ENCODE results near the gene PLEKHA6.
A peak's percentile ranks its signal among the peaks of the same experiment; 100 is the strongest.

The PLEKHA6 gene

DNA sequence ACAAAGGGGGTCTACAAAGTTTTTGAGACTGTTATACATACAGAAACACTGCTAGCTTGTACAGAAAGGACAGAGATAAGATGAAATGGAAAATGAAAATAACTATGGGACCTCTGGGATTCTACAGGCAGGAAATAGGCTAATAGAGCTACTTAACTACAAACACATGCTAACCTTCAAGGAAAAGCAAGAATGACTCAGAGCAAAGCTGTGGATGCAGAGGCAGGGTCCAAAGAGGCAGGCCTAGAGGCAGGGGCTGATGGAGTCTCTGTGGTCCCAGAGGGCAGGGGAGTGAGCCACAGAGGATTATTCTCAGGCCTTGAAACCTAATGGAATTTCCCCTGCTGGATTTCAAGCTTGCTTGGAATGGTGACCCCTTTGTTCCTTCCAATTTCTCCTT, 127.2 kb downstream of the PLEKHA6 start:
- no peak for DNase-seq (ENCODE audit: low spot score)

GRCh38 chr1:204230211-204230610, 129.5 kb downstream of the PLEKHA6 start:
- no peak for DNase-seq (ENCODE audit: low spot score)

DNA sequence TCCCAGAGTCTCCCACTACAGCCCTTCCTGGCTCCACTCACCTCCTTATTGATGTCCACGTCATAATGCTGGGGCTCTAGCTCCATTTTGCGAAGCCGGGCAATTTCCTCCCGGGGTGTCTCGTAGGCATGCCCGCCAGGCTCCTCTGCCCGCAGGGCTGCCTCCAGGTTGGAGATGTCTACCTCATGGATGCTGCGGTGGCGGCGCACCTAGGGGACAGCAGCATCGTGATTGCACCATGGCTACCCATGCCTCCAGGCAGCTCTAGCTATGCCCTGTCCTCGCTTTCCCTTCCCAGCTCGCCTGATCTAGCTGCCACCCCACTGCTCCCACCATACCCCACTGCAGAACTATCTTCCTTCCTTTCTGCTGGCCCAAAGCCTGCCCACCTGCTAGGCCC, 130.8 kb downstream of the PLEKHA6 start:
- DNase-seq (ENCODE audit: low spot score), result no peak

DNA sequence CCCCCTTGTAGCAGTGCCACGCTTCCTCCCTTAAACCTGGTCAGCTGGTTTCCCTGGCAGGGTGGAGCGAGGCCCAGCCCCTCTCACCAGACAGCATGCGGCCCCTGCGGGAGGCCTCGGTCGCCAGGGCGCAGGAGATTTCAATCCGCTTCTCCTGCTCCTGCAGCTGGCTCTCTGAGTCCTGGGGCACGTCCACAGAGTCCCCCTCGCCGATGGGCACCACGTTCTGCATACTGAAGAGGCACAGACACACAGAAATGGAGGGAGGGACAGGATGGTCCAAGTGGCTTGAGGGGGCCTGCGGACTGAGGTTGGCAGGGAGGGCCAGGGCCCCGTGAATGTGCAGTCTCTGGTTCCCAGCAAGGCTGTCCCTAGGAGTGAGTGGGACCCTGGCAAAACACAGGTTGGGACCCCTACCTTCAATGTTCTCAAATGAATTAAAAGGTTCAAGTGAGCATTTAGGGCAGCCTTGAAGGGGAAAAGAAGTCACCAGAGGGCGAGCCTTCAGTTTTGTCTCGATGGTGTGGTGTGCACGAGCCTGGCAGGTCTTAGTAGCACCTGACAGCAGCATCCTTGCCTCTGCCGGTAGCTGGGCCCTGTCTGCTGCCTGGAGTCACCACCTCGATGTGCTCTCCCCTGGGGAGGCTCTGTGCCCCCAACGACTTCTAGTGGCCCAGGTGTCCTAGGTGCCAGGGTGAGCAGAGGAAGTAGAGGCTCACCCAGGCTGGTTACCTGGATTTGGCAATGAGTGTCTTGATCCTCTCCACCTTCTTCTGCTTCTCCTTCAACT, 131.5 kb downstream of the PLEKHA6 start:
- no peak for DNase-seq (ENCODE audit: low spot score)

- no peak for DNase-seq (ENCODE audit: low spot score)
Measured at GRCh38 chr1:204227351-204227750, 132.4 kb downstream of the PLEKHA6 start.

GRCh38 chr1:204225841-204226735, 133.6 kb downstream of the PLEKHA6 start:
- DNase-seq (ENCODE audit: low spot score), result no peak

DNA sequence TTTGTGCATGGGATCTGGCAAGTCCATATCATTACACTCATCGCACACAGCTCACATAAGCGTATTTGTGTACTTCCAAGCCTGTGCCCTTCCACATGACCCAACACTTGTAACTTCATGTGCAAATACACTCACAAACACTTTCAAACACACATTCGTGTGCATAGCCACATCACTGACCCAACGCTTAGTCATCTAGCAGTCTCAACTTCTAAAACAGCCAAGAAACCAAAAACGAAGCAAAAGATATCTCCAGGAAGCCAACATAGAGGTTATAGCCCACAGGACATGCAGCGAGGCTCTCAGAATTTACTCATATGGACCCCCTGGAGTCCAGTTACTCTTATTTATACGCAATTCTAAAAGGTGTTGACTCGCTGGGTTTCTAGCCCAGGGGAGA, 135.1 kb downstream of the PLEKHA6 start:
- no peak for DNase-seq (ENCODE audit: low spot score)

- DNase-seq (ENCODE audit: low spot score), result no peak
Measured at GRCh38 chr1:204223129-204223860, 136.4 kb downstream of the PLEKHA6 start.

DNA sequence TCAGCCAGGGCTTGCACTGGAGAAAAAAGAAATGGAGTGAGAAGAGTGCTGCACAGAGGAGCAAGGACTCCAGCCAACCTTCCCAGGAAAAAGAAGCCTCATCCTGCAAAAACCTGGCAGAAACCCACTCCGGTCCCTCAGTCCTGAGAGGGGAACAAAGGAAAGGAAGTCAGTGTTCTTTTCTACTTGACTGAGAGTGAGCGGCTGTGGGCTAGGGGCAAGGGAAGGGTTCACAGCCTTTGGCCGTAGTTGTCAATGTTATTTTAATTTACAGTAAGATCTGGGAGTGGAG, 137.0 kb downstream of the PLEKHA6 start:
- DNase-seq (ENCODE audit: low spot score), result no peak

DNA sequence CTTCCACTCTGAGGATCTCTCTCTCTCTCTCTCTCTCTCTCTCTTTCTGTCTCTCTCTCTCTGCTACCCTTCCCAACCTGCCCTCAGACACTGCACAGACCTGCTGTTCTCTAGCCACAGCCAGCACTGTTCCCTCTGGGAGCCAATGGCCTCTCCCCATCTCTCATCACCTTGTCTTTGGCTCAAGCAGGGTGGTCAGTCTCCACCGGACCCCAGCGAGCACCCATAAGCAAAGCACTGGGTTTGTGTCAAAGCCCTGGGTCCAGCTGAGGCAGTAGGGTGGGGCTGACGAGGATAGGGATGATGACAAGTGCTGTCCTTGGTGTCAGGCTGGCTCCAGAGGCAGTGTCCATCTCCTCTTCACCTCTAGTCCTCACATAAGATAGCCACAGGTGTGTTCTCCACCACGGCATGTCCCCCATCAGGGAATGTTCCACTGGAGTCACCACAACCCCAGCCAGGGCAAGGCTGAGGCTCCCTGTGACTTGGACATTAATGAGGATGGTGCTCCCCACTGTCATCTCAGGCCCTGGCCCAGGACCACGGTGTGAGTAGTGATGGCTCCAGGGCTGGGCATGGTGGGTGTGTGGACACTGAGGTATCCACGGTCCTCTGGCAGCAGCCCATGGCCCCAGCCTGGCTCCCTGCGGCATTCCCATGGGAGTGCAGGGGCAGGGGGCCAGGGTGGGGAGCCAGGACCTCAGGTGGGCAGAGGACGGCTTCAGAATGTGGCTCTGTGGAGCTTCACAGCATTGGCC, 137.5 kb downstream of the PLEKHA6 start:
- no peak for DNase-seq (ENCODE audit: low spot score)

DNA sequence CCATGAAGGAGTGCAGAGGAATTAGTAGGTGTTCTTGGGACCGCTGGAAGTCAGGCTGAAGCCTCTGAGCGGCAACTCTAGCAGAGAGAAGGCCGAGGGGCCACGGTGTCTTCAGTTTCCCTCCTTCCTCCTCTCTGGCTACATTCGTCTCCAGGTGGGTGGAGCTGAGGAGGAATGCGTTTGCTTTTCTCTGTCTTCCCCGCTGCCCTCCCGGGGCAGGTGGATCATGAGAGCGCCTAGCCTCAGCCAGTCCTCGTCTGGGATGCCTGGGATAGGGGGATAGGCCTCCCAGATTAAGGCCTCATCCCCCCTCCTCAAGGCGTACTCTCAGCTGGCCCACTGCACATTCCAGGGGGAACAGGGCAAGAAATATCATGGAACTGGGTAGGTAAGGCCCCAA, 138.5 kb downstream of the PLEKHA6 start:
- no peak for DNase-seq (ENCODE audit: low spot score)

DNA sequence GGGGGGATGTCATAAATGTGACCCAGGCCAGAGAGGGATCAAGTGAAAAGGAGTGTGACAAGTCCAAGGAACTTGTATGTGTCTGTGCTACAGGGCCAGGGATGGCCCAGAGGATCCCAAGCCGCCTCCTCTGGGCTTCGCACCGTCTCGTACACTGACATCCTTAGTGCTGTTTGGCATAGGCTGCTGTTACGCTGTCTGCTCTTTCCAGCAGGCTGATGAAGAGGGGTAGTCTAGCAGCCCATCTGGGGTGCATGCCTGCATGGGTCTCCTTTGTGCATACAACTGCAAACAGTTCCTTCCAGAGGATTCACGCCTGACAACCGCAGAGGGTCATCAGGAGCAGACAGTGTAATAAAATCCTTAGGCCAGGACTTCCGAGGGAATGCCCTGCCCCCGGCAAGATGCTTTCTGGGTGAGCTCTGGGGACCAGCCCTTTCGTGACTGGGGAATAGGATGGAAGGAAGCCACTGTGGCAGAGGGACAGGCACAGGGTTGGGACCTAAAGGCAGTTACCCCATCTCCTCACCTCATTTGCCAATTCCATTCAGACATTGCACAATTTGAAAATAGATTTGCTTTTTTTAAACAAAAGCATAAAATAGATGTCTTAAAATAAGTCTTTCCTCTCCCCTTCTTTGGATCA, 139.6 kb downstream of the PLEKHA6 start:
- DNase-seq (ENCODE audit: low spot score), result no peak

- DNase-seq (ENCODE audit: low spot score), result no peak
Measured at GRCh38 chr1:204218552-204218951, 141.2 kb downstream of the PLEKHA6 start.

- no peak for DNase-seq (ENCODE audit: low spot score)
Measured at GRCh38 chr1:204217648-204218000, 142.1 kb downstream of the PLEKHA6 start.

DNA sequence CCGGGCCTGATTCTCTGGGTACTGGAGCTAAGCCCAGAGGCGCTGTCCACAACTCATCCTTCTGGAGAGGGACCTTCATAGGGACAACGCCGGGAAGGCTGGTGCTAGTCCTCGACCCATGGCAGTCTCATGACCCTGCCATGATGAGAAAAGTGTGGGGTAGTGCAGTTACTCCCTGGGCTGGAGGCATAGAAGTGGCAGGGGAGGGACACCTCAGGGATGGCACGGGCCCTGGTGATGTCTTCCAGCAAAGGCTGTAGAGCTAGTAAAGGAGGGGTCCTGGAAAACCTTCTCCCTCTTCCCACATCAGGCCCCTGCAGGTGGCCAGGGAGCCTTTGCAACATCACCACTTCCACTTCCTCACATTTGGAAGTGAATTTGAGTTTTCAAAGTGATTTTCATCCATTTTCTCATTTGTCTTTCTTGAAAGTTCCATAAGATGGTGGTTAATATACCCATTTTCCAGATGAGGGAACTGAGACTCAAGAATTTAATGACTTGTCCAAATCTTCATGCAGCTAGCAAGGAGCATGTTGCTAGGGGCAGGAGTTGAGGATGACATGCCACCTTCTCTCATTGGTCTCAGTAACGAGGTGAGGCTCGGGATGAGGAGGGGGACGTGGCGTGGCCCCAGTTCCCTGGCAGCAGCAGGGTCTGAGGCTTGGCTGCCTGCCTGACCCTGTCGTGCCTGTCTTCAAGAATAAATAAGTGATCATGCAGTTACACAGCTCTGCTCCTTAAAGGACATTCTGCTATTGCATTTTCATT, 142.7 kb downstream of the PLEKHA6 start:
- DNase-seq (ENCODE audit: low spot score), result no peak

DNA sequence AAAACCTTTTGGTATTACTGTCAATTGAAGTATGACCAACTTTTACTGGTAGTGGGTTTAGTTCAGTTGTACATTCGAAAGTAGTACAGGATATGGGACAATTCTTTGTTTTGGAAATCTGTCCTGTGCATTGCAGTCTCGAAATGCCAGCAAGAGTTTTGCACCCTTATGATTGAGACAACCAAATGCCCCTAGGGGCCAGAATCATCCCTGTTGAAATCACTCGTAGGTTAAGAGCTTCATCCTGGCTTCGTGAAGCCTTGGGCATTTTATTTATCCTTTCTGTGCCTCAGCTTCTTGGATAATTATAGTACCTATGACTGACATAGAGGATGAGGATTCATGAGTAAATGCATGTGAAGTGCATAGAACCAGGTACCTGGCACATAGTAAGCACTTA, 143.5 kb downstream of the PLEKHA6 start:
- DNase-seq (ENCODE audit: low spot score), result no peak

DNA sequence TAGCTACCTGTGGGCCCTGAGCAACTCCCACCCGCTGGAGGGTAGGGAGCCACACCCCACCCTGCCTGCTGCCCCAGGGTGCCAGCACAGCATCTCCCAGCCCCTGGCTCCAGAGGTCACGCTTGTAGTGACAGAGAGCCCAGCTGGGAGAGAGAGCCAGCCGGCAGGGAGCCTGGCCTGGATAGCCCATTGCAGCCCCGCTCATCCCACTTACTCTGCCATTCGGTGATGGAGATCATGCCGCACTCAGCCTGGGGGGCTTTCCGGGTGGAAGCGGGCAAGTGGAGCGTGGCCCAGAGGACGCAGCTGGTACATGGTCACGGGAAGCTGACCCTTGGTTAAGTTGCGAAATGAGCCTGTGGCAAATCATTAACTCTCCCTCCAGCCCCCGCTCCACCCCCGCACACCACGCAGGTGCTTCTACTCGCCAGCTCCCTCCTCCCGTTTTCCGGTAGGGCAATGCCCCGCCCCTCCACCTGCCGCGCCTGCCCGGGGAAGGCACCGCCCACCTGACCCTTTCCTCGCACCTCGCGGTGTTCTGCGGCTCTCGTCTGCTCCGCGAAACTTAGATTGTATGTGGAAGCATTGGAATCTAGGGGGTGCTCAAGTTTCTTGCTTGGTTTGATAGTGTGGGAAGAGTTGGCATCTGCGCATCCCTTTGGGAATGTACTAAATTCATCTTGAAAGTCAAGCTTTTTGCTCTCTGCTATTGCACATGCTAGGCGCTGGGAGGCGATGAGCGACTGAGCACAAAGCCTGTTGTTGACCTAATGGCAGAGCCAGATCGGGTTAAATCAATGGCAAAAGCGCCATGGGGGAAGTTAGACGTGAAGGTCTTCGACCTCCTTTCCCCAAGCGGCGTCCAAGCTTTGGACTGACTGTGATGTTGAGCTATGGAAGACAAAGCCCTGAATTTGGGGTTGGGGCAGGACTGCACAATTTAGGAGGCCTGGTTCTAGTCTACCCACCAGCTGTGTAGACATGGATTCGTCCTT, 145.8 kb downstream of the PLEKHA6 start, which contains the start of gene GOLT1A:
GOLT1A (minus strand) TSS at position 321 of the 995 bp plus-strand sequence; CDS start at position 239, 82 bp downstream.
- DNase-seq (ENCODE audit: low spot score), result peak; percentile 51

DNA sequence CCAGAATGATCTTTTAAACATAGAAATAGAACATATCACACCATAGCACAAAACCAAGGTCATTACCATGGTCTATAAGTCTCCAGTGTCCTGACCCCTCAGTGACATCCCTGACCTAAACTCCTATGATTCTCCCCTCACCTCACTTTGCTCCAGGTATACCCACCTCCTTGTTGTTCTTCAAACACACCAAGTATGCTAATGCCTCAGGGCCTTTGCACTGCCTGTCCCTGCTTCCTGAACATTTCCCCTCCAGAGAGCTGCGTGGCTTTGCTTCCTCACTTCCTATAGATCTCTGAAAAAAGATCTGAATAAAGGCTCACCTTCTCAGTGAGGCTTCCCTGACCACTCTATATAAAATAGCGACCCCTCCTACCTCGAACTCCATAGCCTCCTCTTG, 147.0 kb downstream of the PLEKHA6 start:
- DNase-seq (ENCODE audit: low spot score), result no peak

DNA sequence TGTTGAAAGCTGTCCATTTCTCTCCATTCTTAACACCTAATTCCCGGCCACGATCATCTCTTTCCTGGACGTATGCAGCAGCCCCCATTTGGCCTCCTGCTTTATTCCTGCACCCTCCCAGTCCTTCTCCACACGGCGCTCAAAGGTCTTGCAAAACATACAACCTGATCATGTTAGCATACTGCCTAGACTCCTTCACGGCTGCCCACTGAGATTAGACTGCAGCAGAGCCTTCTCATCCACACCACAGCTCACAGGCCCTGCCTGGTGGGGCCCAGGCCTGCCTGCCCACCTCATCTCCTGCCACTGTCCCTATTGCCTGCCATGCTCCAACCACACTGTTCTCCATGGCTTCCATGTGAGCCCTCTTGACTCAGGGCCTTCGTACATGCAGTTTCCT, 148.7 kb downstream of the PLEKHA6 start:
- DNase-seq (ENCODE audit: low spot score), result no peak
